ENCODE results near the gene GPM6B. TPM values are rescaled to one million over a fixed set of nuclear protein-coding genes. Genes with fewer than 3 reads are reported as not detected.

GPM6B gene
- 0.57 and 10.4 TPM in 2 replicates for total RNA-seq (ENCODE audit: low replicate concordance)

GRCh38 chrX:13816643-13817627 is at the start of gene GPM6B:
TSS of gene GPM6B (minus strand) at chrX:13817093. CDS start at chrX:13816904, 189 bp downstream.
- no peak for TF ChIP-seq CTCF (IDR thresholded peaks at IDR 0.05; ENCODE audit: insufficient read depth, low read length)
- H3K4me3 ChIP-seq (ENCODE audit: low read depth, low read length), result no peak within 1 kb of the TSS
- no peak for DNase-seq (ENCODE audit: low read depth)

GRCh38 chrX:13864264-13864663 is 47.4 kb upstream of the GPM6B start:
- no peak for TF ChIP-seq CTCF (IDR thresholded peaks at IDR 0.05; ENCODE audit: insufficient read depth, low read length)
- no peak overlapping the region for H3K4me3 ChIP-seq (ENCODE audit: low read depth, low read length)
- DNase-seq (ENCODE audit: low read depth), result peak; percentile 54

GRCh38 chrX:13863324-13863723 is 46.4 kb upstream of the GPM6B start:
- no peak overlapping the region for H3K4me3 ChIP-seq (ENCODE audit: low read depth, low read length)
- no peak for DNase-seq (ENCODE audit: low read depth)
- no peak for TF ChIP-seq CTCF (IDR thresholded peaks at IDR 0.05; ENCODE audit: insufficient read depth, low read length)

GRCh38 chrX:13859724-13860123 is 42.8 kb upstream of the GPM6B start:
- H3K4me3 ChIP-seq (ENCODE audit: low read depth, low read length), result no peak overlapping the region
- no peak for DNase-seq (ENCODE audit: low read depth)
- TF ChIP-seq CTCF (IDR thresholded peaks at IDR 0.05; ENCODE audit: insufficient read depth, low read length), result no peak

- no peak overlapping the region for H3K4me3 ChIP-seq (ENCODE audit: low read depth, low read length)
- no peak for DNase-seq (ENCODE audit: low read depth)
- no peak for TF ChIP-seq CTCF (IDR thresholded peaks at IDR 0.05; ENCODE audit: insufficient read depth, low read length)
These were observed 40.9 kb upstream of the GPM6B start for GRCh38 chrX:13857804-13858203.

- no peak overlapping the region for H3K4me3 ChIP-seq (ENCODE audit: low read depth, low read length)
- DNase-seq (ENCODE audit: low read depth), result peak; percentile 10
- no peak for TF ChIP-seq CTCF (IDR thresholded peaks at IDR 0.05; ENCODE audit: insufficient read depth, low read length)
These were observed 39.0 kb upstream of the GPM6B start for GRCh38 chrX:13855689-13856450.

Data from fibroblast of the aortic adventitia (primary cell).